ENCODE measurements around the gene MRPS7. TPM values are rescaled to one million over a fixed set of nuclear protein-coding genes. Genes with fewer than 3 reads are reported as not detected.

Gene MRPS7
- total and polyA plus RNA-seq, 10 of the 15 experiments (the other 5 are each of a cell fraction or from before 2014, with no cell fraction given): 88.4 to 217 (median 109) TPM

DNA sequence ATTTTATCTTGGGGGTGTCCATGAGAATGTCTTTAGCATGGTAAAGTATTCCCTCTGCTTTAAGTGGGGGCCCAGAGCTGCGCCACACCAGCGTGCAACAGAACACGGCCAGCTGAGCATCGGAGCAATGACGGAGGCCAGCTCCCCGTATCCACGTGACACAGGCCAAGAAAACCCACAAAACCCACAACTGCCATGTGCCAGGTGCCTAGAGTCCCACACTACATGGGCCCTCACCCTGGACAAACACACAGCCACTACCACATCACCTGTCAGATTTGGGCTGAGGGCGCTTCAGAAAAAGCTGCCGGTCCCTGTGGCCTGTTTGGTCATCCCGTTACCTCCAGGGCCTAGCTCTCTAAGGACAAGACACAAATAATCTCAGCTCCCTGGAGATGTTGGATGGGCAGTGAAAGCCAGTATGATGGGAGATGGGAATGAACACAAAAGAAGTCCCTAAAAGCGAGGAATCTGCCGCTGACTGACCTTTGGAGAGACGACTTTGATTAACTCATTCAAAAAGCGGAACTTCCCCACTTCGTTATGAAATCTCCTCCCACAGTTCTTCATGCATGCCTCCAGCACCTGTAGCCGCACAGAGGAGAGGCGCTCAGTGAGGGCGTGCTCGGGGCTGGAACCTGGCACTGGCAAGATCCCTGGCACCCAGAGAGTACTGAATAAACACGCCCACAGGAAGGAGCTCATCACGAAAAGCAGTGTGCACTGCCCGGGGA is 17.4 kb upstream of the MRPS7 start (continued):
- TF ChIP-seq SIX5 (IDR thresholded peaks at IDR 0.05; ENCODE audit: low read depth, low read length, severe bottlenecking) (no peak), POLR2AphosphoS2 (IDR thresholded peaks at IDR 0.05; ENCODE audit: low read depth, low read length) (no peak), NFXL1 (IDR thresholded peaks at IDR 0.05; ENCODE audit: borderline replicate concordance) (no peak), NR2C1 (IDR thresholded peaks at IDR 0.05) (no peak), CHD1 (IDR thresholded peaks at IDR 0.05; ENCODE audit: low read depth, low read length) (no peak), SMARCA5 (IDR thresholded peaks at IDR 0.05) (no peak), STAT3 (IDR thresholded peaks at IDR 0.05; ENCODE audit: low read depth, low read length) (no peak), SUPT20H (IDR thresholded peaks at IDR 0.05; ENCODE audit: borderline replicate concordance, control insufficient read depth, low read depth, low read length) (no peak), TCF12 (IDR thresholded peaks at IDR 0.05; ENCODE audit: low read depth, low read length) (no peak), ZNF274 (IDR thresholded peaks at IDR 0.05; ENCODE audit: insufficient read depth, insufficient read length) (no peak), SIN3A (IDR thresholded peaks at IDR 0.05; ENCODE audit: low read depth, low read length) (no peak), RCOR1 (conservative IDR thresholded peaks at IDR 0.05; ENCODE audit: low read depth, low read length) (no peak), ZNF384 (IDR thresholded peaks at IDR 0.05; ENCODE audit: borderline replicate concordance, low read depth, low read length) (no peak), SRF (IDR thresholded peaks at IDR 0.05; ENCODE audit: low read depth in 2 of 2, low read length in 2 of 2) (no peak), TCF3 (IDR thresholded peaks at IDR 0.05; ENCODE audit: borderline replicate concordance, insufficient read depth, low read depth, low read length) (no peak), ESRRA (IDR thresholded peaks at IDR 0.05; ENCODE audit: low read length) (no peak), RFX5 (IDR thresholded peaks at IDR 0.05; ENCODE audit: low read depth, low read length) (no peak), CBFB (IDR thresholded peaks at IDR 0.05; ENCODE audit: low read depth) (peak; percentile 55; the same call in 1 of the 2 replicates), GATAD2B (conservative IDR thresholded peaks at IDR 0.05; ENCODE audit: low read depth) (no peak), ZNF622 (IDR thresholded peaks at IDR 0.05) (no peak), KLF5 (IDR thresholded peaks at IDR 0.05; ENCODE audit: partially characterized antibody) (no peak), HCFC1 (IDR thresholded peaks at IDR 0.05; ENCODE audit: low read length) (no peak), SPI1 (IDR thresholded peaks at IDR 0.05; ENCODE audit: borderline replicate concordance, insufficient read depth, low read depth, low read length) (peak; percentile 66), NR2C2 (IDR thresholded peaks at IDR 0.05; ENCODE audit: borderline replicate concordance, control insufficient read depth, insufficient read length, low read depth) (no peak), POLR2A (IDR thresholded peaks at IDR 0.05; ENCODE audit: low read depth, low read length) (no peak)
- TF ChIP-seq, protein P1, sequence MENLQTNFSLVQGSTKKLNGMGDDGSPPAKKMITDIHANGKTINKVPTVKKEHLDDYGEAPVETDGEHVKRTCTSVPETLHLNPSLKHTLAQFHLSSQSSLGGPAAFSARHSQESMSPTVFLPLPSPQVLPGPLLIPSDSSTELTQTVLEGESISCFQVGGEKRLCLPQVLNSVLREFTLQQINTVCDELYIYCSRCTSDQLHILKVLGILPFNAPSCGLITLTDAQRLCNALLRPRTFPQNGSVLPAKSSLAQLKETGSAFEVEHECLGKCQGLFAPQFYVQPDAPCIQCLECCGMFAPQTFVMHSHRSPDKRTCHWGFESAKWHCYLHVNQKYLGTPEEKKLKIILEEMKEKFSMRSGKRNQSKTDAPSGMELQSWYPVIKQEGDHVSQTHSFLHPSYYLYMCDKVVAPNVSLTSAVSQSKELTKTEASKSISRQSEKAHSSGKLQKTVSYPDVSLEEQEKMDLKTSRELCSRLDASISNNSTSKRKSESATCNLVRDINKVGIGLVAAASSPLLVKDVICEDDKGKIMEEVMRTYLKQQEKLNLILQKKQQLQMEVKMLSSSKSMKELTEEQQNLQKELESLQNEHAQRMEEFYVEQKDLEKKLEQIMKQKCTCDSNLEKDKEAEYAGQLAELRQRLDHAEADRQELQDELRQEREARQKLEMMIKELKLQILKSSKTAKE (IDR thresholded peaks at IDR 0.05; ENCODE audit: low read depth, poor library complexity, severe bottlenecking): no peak
- TF ChIP-seq, protein P2, sequence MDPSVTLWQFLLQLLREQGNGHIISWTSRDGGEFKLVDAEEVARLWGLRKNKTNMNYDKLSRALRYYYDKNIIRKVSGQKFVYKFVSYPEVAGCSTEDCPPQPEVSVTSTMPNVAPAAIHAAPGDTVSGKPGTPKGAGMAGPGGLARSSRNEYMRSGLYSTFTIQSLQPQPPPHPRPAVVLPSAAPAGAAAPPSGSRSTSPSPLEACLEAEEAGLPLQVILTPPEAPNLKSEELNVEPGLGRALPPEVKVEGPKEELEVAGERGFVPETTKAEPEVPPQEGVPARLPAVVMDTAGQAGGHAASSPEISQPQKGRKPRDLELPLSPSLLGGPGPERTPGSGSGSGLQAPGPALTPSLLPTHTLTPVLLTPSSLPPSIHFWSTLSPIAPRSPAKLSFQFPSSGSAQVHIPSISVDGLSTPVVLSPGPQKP (IDR thresholded peaks at IDR 0.05; ENCODE audit: low read depth, low read length): no peak
- TF ChIP-seq, protein P3, sequence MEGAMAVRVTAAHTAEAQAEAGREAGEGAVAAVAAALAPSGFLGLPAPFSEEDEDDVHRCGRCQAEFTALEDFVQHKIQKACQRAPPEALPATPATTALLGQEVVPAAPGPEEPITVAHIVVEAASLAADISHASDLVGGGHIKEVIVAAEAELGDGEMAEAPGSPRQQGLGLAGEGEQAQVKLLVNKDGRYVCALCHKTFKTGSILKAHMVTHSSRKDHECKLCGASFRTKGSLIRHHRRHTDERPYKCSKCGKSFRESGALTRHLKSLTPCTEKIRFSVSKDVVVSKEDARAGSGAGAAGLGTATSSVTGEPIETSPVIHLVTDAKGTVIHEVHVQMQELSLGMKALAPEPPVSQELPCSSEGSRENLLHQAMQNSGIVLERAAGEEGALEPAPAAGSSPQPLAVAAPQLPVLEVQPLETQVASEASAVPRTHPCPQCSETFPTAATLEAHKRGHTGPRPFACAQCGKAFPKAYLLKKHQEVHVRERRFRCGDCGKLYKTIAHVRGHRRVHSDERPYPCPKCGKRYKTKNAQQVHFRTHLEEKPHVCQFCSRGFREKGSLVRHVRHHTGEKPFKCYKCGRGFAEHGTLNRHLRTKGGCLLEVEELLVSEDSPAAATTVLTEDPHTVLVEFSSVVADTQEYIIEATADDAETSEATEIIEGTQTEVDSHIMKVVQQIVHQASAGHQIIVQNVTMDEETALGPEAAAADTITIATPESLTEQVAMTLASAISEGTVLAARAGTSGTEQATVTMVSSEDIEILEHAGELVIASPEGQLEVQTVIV (IDR thresholded peaks at IDR 0.05; ENCODE audit: borderline replicate concordance, partially characterized antibody): no peak
